NCI-H187 treated with DMSO at 0.1 percent for 48 hours (cell line): ENCODE results near the gene AHR.
"Not testable (repeated sequence)": the region's sequence is repeated elsewhere in the genome, so short reads cannot be mapped to it uniquely, and the experiment has no call there.

Experiments
- DNase-seq: peaks from one replicate; lab custom pipeline; 2025; lab: John Stamatoyannopoulos, UW

AHR gene

DNA sequence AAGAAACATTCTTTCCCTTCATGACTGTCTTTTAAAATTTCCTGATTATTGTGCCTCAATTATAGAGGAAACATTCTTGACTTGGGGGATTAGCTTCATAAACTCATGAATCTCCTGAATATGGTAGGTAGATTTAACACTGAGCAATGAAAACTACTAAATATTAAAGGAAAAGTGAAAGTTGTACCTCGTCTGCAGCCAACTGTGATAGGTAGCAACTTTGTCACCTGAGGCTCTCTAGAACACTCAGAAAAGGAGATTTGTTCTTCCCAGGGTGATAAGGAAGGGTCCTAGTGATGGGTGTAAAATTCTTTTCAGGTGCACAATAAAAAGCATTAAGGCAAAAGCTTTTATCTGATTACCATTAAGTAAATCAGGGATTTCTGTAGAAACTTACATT is 78.1 kb downstream of the AHR start:
- no peak for DNase-seq

DNA sequence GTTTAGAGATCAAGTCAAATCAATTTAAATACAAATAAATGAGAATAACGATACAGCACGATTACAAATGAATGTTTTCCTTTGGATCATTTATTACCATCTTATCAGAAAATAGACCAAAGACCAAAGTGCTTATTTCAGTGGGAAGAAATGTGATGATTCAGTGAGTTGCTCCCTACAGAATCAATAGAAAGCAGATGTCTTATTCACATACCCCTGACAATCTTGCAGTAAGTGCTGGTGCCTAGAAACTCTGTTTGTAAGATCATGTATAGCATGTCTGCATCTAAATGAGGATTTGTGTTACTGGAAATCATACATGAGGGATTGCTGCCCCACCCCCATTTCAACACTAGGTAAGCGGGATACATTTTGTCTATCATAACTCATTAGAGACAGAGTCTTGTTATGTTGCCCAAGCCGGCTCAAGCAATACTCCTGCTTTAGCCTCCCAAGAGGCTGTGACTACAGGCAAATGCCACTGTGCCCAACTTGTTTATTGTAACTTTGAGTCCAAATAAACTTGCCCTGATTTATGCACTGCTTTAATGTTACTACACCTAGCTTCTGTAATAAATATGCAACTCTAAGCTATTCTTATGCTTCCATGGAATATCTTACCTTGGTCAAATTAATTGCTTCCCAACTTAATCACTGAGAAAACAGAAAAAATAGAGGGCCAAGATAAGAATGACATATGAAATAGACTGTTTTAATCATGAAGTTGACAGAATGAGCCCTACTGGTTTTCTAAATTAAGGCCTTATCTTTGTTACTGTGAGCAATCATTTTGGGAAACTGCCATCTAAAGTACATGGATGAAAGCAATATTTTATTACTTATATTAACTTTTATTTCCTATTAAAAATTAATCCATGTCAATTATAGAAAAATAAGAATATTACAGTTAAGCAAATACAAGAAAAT is 82.5 kb downstream of the AHR start:
- no peak for DNase-seq

GRCh38 chr7:17382408-17383354 is 84.2 kb downstream of the AHR start:
- not testable (repeated sequence) for DNase-seq

DNA sequence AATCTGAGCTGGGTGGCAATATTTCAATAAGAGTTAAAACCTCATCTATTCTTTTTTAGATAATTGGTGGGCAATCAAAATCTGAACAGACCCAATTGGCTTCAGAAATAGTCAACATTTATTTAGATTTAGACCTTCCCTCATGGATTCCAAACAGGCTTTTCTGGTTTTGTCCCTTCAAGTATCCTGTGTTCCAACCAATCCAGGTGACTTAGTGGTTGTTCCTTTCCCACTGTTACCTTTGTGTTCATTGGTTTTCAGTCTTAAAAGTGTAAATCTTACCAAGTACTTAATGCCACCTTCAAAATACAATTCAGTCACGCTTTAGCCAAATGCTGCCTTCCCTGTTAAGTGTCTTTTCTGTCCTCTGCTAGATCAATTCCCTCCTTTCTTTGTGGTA is 85.9 kb downstream of the AHR start:
- no peak for DNase-seq

DNA sequence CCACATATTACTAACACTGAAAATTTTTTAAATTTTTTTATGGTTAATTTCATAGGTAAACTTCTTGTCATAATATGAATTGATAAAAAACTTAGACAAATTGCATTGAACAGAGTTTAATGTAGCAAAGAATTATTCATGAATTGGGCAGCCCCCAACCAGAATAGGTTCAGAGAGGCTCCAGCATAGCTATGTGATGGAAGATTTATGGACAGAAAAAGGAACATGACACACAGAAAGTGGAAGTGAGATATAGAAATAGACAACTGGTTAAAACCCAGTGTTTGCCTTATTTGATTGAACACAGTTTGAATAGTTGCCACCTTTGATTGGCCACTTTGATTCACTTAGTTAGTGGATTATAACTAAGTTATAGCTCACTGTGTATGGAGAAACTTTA is 87.2 kb downstream of the AHR start:
- DNase-seq, result no peak

GRCh38 chr7:17390392-17390791 is 91.9 kb downstream of the AHR start:
- DNase-seq, result no peak

DNA sequence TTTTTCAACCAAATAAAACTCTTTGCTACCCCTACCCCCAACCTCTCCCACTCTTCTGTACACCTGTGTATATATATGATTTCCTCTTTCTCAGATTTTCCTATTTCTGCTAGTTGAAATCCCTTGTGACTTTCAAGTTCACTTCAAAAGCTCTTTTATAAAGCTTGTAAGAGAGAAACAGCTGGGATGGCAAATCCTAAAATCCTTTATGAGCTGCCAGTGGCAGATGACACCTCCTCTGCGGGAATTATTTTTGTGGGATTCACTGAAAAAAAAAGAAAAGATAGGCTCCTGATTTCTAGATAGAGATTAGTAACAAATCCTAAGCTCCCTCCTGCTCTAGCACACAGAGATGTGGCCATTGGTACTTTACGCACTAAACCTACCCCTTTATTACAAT is 92.9 kb downstream of the AHR start:
- DNase-seq, result no peak

DNA sequence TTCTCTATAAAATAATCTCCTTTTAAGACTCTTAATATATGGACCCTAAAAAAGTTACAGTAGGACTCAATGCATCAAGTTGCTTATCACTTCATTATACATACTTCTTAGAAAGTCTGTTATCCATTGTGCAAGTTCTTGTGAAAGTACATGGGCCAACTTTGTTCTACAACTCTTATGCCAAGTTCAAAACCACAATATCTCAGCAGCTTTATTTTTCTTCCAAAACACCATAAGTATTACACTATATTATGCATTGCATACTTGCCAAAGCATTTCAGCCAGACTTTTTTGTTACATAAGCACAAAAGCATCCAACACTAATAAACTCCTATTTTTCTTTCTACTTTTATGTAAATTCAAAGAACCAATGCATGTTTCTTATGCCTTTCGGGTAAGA is 94.4 kb downstream of the AHR start:
- no peak for DNase-seq

- not testable (repeated sequence) for DNase-seq
Observed at GRCh38 chr7:17394563-17394962, 96.1 kb downstream of the AHR start.
